Glutamatergic neuron (in vitro differentiated cells): ENCODE measurements around the gene BLM. TPM values are rescaled to one million over a fixed set of nuclear protein-coding genes. Genes with fewer than 3 reads are reported as not detected.

Experiments used
- DNase-seq: peaks from one replicate; pipeline ENCODE4 v3.0.0; 2022
- H3K27ac Mint-ChIP-seq: one replicate; pipeline ENCODE4 v1.8.0; 2020; ENCODE audit warnings: mild to moderate bottlenecking, mixed read lengths, inconsistent platforms; ENCODE audit not compliant: unreplicated experiment
- H3K27me3 Mint-ChIP-seq: one replicate; pipeline ENCODE4 v1.8.0; 2020; ENCODE audit warnings: mild to moderate bottlenecking, moderate library complexity, mixed read lengths, inconsistent platforms; ENCODE audit not compliant: unreplicated experiment
- H3K36me3 Mint-ChIP-seq: one replicate; pipeline ENCODE4 v1.8.0; 2020; ENCODE audit warnings: mild to moderate bottlenecking, mixed read lengths, inconsistent platforms; ENCODE audit not compliant: unreplicated experiment
- H3K4me1 Mint-ChIP-seq: one replicate; pipeline ENCODE4 v1.8.0; 2020; ENCODE audit warnings: mild to moderate bottlenecking, low read depth, mixed read lengths, inconsistent platforms; ENCODE audit not compliant: unreplicated experiment
- H3K4me3 Mint-ChIP-seq: one replicate; pipeline ENCODE4 v1.8.0; 2020; ENCODE audit warnings: mild to moderate bottlenecking, mixed read lengths, inconsistent platforms; ENCODE audit not compliant: unreplicated experiment
- H3K9me3 Mint-ChIP-seq: one replicate; pipeline ENCODE4 v1.8.0; 2020; ENCODE audit warnings: mild to moderate bottlenecking, moderate library complexity, mixed read lengths, inconsistent platforms; ENCODE audit not compliant: unreplicated experiment
- CTCF ChIP-seq: fragments of 200-600 bp; sonication (generic); IDR thresholded peaks from one replicate; pipeline ENCODE4 v1.5.0; 2021; ENCODE audit not compliant: partially characterized antibody, unreplicated experiment
- total RNA-seq: library from RNA; stranded (reverse); fragmentation: NEBNext Ultra II Directional; extraction: Animal tissue kit (Norgen Biotek cat#: 25700); gene quantifications from one replicate; pipeline ENCODE4 v1.2.1, GENCODE V29; 2021; ENCODE audit not compliant: unreplicated experiment

BLM gene
- total RNA-seq, 1 donor from 2014 or later = 5.4 TPM

- Mint-ChIP-seq H3K9me3 (no peaks in the 10 kb centered on the region), H3K36me3 (no peaks in the 10 kb centered on the region), H3K27ac (no peak overlapping the region), H3K27me3 (peaks cover 2% of the 10 kb centered on the region), H3K4me3 (no peak overlapping the region), H3K4me1 (no peaks in the 10 kb centered on the region)
- no peak for TF ChIP-seq CTCF
- DNase-seq = no peak
Observed at GRCh38 chr15:90837094-90837493, 119.9 kb downstream of the BLM start.

GRCh38 chr15:90838139-90838538, 121.0 kb downstream of the BLM start:
- Mint-ChIP-seq H3K4me1 (no peaks in the 10 kb centered on the region), H3K27me3 (peaks cover 2% of the 10 kb centered on the region), H3K4me3 (no peak overlapping the region), H3K9me3 (no peaks in the 10 kb centered on the region), H3K27ac (no peak overlapping the region), H3K36me3 (no peaks in the 10 kb centered on the region)
- TF ChIP-seq CTCF = no peak
- no peak for DNase-seq

DNA sequence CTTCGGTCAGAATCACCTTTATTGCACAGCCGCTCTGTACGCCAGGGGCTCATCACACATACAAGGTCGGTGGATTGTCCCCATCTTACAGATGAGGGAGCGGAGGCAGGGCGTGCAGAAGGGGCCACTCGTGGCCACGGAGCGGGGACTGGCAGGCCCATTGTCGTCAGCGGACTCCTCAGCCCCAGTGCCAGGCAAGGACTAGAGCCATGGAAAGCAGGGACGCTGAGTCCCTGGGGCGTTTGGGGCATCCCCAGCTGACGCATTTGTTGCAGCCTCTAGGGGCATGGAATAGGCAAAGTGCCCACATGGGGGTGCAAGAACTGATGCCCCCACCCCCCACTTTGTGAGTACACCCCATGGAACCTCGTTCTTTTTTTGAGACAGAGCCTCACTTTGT, 121.4 kb downstream of the BLM start:
- no peak for TF ChIP-seq CTCF
- Mint-ChIP-seq H3K4me3 (no peak overlapping the region), H3K4me1 (no peaks in the 10 kb centered on the region), H3K36me3 (no peaks in the 10 kb centered on the region), H3K27ac (no peak overlapping the region), H3K27me3 (peaks cover 2% of the 10 kb centered on the region), H3K9me3 (no peaks in the 10 kb centered on the region)
- no peak for DNase-seq

- Mint-ChIP-seq H3K4me3 (no peak overlapping the region), H3K27ac (no peak overlapping the region)
- DNase-seq = no peak
Observed at GRCh38 chr15:90839187-90840071, 122.3 kb downstream of the BLM start.

More at GRCh38 chr15:90839187-90840071, 122.3 kb downstream of the BLM start:
- H3K4me1 Mint-ChIP-seq = no peaks in the 10 kb centered on the region
- no peaks in the 10 kb centered on the region for H3K9me3 Mint-ChIP-seq
- H3K27me3 Mint-ChIP-seq = peaks cover 5% of the 10 kb centered on the region
- no peak for TF ChIP-seq CTCF
- no peaks in the 10 kb centered on the region for H3K36me3 Mint-ChIP-seq
